Caki2 (cell line): Measurements from ENCODE around the gene OR10A2. TPM values are rescaled to one million over a fixed set of nuclear protein-coding genes. Genes with fewer than 3 reads are reported as not detected.
"Not testable (repeated sequence)": the region's sequence is repeated elsewhere in the genome, so short reads cannot be mapped to it uniquely, and the experiment has no call there.

Experiments
- DNase-seq: peaks from one replicate; pipeline ENCODE4 v3.0.0-alpha.2; 2015; ENCODE audit warnings: low read depth
- in situ Hi-C: cut with HindIII; loops from 2 replicates; pipeline ENCODE4 v1.10.0; 2016; ENCODE audit warnings: low sequenced_read_pairs, low pct_unique_long_range_greater_than_20kb, mixed read lengths
- total RNA-seq: library from RNA; depleted of rRNA; stranded (reverse); fragments of >200 nt; shearing (Covaris generic); gene quantifications from 2 replicates; pipeline ENCODE4 v1.2.3, GENCODE V29; 2014; ENCODE audit warnings: low replicate concordance; rRNA removed

OR10A2 gene, protein sequence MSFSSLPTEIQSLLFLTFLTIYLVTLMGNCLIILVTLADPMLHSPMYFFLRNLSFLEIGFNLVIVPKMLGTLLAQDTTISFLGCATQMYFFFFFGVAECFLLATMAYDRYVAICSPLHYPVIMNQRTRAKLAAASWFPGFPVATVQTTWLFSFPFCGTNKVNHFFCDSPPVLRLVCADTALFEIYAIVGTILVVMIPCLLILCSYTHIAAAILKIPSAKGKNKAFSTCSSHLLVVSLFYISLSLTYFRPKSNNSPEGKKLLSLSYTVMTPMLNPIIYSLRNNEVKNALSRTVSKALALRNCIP
- total RNA-seq = not detected in 2 replicates

DNA sequence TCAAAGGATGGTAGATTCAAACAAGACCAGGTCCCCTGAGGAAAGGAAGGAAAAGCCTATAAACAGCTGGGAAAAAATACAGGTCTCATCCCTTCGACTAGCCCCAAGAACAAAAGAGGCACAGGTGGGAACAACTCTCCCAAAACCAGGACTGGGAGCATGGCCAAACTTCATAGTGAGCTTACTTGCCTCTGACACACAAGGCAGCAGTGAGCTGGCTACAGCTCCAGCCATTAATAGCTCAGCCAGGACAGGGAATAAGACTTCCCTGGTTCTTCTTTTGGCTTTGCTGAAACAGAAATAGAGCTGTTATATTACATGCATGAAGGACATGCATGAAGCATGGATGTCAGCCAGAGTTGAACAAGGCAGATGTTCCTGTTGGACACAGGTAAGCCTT is at the start of gene OR10A2:
OR10A2 (plus strand) TSS at position 97 of the 400 bp plus-strand sequence. CDS start 6,698 bp downstream, outside the sequence.
- DNase-seq = no peak
- in situ Hi-C loops = no loop called here

DNA sequence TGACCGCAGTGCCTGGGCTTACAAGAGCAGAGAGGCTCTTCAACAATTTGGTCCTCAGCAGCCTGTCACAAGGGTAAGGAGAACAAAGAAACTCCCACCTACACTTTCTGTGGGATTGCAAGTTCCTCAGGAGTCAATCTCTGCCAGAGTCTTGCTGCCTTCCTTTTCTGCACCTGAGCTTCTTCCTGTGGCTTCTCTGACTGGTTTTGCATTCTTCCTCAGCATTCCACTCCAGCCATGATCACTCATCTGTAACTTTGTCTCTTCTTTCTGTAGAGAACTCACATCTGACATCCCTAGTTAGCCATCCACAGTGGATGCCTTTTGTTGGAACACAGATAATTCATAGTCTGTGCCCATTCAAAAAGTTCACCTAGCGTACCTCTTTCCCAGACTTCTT is 49.2 kb upstream of the OR10A2 start:
- DNase-seq = no peak
- in situ Hi-C loops = no loop called here

DNA sequence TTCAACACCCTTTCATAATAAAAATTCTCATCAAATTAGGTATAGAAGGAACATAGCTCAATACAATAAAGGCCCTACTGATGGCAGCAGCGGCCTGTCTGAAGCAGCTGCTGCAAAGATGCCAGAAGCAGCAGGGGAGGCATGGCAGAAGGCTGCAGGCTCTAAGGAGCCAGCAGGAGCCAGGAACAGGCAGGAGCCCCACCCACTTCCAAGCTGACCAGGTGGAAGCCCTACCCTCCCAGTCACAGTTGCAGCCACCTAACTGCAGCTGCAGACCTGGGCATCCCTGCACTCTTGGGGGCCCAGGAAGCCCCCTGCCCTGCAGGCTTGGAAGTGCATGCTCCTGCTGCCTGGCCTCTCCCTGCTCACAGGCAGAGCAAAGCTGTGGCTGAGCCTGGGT is 45.2 kb upstream of the OR10A2 start:
- in situ Hi-C loops = no loop called here
- no peak for DNase-seq

DNA sequence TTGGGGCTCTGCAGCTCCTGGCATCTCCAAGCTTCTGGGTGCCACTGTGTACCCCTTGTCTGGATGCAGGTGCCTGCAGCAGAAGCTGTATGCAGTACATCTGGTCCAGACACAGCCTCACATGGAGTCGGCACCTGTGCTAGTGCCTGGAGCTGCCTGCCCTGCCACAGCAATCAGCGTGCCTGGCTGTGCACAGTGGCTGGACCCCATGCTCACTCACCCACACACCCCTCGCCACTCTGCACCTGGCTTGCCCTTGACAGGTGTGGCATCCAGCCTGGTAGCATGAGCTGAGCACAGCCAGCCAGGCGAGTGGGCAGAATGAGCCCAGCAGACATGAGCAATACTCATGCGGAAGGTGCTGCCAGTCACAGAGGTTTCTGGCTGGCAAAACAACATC is 43.9 kb upstream of the OR10A2 start:
- in situ Hi-C loops = no loop called here
- DNase-seq = no peak

DNA sequence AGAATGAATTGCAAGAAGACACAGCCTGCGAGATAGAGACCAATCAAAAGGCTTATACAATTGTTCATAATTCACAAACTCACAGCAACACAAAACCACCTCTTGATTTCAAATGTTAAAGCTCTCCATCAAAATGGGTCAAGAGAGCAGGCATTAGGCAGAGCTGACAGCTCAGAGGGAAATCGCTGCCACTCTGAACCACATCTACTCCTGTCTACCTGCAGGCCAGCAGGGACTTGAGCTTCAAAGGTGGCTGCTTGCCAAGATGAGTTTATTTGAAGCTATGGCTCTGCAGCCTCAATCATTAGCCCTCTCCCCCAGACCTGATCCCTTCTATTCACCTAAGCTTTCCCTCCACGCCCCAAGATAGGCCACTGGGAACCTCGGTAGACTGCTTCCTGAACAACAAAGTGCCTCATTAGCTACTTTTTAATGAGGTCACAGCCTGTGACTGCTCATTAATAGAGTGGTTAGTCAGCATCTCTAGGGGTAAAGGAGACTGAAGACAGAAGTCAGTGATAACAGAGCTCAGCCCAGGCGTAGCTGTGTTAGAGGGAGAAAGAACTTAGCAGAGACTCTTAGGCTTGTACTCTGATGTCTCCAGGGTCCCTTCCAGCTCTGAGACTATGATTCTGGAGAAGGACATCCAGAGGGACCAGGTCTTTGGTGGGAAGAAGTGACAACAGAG is 38.6 kb upstream of the OR10A2 start:
- in situ Hi-C loops = no loop called here
- no peak for DNase-seq

DNA sequence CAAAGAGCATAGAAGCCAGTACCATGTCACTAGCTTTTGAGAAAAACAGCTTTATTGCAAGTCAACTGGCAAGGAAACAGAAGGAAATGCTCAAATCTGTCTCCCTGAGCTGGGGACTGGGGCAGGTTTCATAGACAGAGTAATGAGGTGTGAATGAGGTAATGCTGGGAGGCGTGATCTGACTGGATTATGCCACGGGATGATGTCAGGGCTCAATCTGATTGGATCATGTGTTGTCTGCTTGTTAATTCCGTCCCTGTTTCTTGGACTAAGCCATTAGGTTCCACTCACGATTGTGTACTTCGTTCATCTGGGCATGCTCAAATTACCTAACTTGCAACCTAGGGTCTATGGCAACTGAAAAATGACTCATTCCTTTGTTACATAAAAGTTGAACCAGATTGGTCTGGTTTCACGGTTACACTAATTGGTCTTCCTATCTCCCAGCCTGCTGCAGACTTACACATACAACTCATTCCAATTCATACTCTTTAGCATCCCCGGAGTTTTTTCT is 37.6 kb upstream of the OR10A2 start:
- in situ Hi-C loops = no loop called here
- DNase-seq = no peak

DNA sequence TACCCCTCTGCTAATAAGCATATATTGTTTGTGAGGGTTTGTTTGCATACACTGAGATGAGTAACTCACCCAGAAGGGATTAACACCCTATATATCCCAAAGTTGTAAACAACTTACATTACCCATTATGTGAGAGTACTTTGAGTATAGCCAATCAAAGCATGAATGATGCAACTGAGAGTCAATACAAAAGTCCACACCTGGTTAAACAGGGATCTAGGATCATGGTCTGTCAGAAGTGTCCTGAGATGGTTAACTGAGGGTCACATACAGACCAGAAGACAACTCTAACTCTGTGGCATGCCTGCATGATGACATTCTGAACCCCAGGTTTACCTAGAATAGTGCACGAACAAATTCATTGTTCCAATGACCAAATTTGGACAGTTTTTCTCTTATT is 34.8 kb upstream of the OR10A2 start:
- in situ Hi-C loops = no loop called here

DNA sequence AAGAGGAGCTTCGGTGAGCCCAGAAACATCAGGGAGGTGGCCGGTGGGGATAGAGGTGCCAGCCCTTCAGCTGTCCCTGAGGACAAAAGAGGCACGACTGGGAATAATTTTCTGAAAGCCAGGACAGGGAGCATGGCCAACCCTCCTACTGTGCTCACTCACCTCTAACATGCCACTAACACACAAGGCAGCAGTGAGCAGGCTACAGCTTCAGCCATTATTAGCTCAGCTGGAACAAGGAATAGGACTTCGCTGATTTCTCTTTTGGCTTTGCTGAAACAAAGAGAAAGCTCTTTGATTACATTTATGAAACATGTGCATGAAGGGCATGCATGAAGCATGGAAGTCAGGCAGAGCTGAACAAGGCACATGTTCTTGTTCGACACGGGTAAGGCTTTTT is 29.5 kb upstream of the OR10A2 start:
- DNase-seq = no peak
- in situ Hi-C loops = no loop called here

More for the DNA sequence above, 34.8 kb upstream of the OR10A2 start:
- no peak for DNase-seq

DNA sequence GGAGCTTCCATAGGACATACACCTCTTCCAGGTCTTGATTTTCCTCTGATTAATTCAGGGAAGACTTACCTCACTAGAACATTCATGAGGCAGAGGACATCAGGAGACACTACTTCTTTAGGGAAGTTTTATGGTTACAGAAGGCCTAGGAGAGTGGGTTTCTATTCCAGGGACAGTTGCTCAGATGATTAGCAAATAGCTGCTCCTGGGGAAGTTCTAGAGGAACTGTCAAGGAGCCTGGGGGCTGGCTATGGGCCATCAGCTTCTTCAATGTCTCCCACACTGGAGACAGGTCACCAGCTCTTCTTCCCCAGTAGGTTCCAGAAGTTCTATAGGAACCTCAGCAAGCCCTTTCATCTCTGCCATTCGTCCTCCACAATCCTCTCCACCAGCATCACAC is 28.8 kb upstream of the OR10A2 start:
- no peak for DNase-seq
- in situ Hi-C loops = no loop called here

DNA sequence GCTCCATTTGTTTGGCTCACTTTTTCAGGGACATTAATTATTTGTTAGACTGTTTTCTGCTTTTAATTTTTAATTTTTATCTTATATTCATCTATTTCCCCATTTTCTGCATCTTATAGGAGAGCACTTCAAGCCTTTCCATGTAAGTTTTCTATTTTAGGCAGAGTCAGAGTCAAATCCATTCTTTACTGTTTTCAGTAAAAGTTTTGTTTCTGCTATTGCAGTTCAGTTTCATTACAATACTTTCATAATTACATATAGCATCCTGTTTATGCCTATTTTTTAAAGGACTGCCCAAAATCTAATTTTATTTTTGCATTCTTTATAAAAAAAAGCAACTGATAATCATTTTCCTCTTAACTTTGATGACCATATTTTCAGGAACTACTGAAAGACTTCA is 21.2 kb upstream of the OR10A2 start:
- DNase-seq = no peak
- in situ Hi-C loops = no loop called here

DNA sequence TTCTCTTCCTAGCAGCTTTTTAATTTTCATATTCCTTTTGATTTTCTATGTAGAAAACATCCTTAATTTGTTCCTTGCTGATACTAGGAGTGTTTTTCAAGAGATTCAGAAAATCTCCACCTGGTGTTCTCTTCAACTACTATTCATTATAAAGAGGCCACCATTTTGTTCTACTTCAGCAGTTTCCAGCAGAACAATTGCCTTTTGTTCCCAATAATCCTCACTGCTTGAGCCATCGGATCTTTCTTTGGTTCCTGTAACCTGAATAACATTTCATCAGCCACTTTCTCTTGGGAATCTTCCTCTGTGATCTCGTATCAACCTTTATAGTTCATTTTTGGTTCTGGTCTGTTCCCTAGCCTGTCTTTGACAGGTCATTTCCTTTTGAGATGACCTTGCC is 19.2 kb upstream of the OR10A2 start:
- DNase-seq = no peak
- in situ Hi-C loops = no loop called here

DNA sequence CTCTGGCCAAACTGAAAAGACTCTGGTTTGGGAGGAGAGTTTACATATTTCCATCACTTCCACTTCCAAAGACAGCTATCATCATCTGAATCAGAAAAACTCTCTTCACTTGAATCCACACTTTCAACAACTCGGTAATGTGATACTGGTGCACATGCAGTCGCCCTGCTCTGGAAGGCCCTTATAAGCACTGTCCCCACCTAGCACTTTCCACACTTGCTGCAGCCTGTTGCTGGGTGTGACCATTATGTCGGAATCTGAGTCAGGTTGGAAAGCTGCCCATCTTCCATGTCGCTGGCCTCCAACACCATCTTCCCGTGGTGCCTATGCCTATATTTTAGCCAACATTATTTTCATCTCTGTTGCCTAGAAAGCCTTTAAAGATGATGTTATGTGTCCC is 18.5 kb upstream of the OR10A2 start:
- no peak for DNase-seq
- in situ Hi-C loops = no loop called here

DNA sequence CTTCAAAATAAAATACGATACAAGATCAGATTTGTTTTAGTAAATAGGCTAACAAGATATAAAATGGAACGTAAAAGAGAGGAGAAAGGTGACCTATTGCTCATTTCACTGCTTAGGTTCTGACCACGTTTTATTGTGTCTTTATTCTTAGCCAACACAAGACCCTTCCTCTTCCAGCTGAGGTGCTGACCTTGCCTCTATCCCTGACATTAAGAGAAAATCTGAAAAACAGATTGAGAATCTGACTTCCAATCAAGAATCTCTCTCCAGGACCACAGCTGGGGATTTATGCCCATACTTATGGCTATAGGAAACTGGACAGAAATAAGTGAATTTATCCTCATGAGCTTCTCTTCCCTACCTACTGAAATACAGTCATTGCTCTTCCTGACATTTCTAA is 17.5 kb upstream of the OR10A2 start, which contains the start of gene OR10A5:
OR10A5 (plus strand) TSS at position 301 of the 400 bp plus-strand sequence; CDS start at position 301, 0 bp downstream.
- in situ Hi-C loops = no loop called here
- DNase-seq = no peak

DNA sequence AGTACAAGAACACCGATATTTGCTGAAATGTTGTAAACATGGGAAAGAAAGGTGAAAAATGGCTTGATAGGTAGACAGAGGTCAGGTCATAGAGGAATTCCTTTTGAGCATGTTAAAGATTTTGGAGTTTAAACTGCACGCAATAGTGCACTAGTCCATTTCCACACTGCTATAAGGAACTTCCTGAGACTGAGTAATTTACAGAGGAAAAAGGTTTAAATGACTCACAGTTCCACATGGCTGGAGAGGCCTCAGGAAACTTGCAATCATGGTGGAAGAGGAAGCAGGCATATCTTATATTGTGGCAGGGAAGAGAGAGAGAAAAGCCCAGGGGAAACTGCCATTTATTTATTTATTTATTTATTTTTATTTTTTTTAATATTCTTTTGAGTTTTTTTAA is 12.3 kb upstream of the OR10A2 start:
- no peak for DNase-seq
- in situ Hi-C loops = no loop called here

DNA sequence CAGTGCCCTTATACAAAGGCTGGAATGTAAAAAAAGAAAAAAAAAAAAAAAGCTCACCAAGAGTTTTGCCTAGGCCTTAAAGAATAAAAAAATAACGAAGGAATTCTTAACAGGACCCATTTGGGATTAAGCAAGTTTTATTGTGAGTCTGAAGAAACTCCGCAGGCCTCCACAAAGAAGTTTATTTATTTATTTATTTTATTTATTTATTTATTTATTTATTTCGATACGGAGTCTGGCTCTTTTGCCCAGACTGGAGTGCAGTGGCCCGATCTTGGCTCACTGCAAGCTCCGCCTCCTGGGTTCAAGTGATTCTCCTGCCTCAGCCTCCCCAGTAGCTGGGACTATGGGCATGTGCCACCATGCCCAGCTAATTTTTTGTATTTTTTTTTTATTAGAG is 8.1 kb upstream of the OR10A2 start:
- in situ Hi-C loops, DNase-seq: not testable (repeated sequence)

DNA sequence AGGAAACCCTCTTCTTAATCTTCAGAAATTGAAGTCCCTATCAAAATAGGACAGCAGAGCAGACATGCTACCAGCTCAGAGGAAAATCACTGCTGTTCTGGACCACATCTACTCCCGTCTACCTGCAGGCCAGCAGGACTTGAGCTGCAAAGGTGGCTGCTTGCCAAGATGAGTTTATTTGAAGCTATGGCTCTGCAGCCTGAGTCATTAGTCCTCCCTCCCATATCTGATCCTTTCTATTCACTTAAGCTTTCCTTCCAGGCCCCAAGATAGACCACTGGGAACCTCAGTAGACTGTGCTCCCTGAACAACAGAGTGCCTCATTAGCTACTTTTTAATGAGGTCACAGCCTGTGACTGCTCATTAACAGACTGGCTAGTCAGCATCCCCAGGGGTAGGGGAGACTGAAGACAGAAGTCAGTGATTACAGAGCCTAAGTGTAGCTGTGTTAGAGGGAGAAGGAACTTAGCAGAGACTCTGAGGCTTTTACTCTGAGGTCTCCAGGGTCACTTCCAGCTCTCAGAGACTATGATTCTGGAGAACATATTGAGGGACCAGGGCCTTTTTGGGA is 6.8 kb upstream of the OR10A2 start:
- no peak for DNase-seq
- in situ Hi-C loops = no loop called here

DNA sequence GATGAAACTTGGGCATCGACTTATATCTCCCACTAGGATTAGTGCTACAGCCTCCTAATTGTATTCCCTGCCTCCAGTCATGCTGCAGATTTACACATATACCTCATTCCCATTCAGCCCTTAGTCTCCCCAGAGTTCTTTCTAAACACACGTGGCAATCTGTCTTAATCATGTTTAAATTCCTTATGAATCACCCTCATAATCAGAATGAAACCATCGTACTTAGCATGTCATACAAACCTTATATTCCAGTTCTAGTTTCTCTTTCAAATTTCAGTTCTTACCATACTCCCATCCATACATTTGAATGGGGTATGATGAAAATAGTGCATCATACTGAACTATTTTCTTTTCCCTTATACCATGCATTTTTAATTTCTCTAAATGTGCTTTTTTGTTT is 6.0 kb upstream of the OR10A2 start:
- no peak for DNase-seq
- in situ Hi-C loops = no loop called here

DNA sequence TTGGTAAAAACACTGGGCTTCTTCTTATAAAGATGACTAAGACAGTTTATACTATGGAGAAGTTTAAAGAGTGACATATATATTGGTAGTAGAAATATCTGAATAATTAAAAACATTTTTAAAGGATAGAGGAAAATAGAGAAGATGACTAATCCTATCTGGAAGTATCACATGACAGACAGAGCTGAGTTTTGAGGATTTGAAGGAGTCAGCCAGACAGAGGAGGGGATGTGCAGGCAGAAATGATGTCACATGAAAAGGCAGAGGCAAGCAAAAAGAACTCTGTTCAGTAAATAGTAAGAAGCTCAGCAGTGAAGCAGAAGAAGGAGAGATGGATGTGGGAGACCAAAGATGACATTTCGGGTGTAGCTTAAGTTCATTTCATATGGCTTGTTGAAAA is 1.6 kb downstream of the OR10A2 start:
- in situ Hi-C loops = no loop called here
- no peak for DNase-seq

DNA sequence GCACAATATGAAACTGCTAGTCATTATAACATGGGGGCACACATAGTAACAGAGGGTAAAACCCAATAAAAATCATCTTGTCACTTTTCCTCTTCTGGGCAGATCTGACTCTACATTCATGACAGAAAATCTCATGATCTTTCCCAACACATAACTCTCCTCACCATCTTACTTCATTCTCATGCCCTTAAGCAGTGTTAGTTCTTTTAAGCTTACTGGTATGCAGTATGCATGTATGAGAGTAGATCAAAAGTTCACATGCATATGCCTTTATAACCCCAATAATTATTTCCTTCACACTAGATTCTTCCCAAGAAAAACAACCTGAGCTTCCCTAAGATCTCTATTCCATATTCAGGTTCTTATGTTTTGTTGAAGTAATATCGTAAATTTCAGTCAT is 8.4 kb downstream of the OR10A2 start:
- no peak for DNase-seq
- in situ Hi-C loops = no loop called here
